GM06990 (cell line): ENCODE measurements around the gene SLC2A10.

Experiments used
- DNase-seq: peaks from one replicate; pipeline ENCODE4 v3.0.0-alpha.2; 2011; ENCODE audit not compliant: insufficient read length; ENCODE audit errors: extremely low read depth
- H3K27me3 ChIP-seq: replicated peaks from 2 replicates; pipeline ENCODE4 v1.6.0; 2011; ENCODE audit warnings: low read length; ENCODE audit not compliant: control insufficient read depth, insufficient read depth
- H3K36me3 ChIP-seq: 2 replicates; pipeline ENCODE4 v1.5.1; 2011; ENCODE audit warnings: low read length; ENCODE audit not compliant: control insufficient read depth, insufficient read depth
- H3K4me3 ChIP-seq: replicated peaks from 2 replicates; pipeline ENCODE4 v1.5.1; 2011; ENCODE audit warnings: low read depth, mild to moderate bottlenecking, control low read depth, low read length
- CTCF ChIP-seq: IDR thresholded peaks from 2 replicates; pipeline ENCODE4 v1.5.1; 2011; ENCODE audit warnings: low read length, control low read depth, mild to moderate bottlenecking, inconsistent platforms; ENCODE audit not compliant: insufficient read depth, poor library complexity, severe bottlenecking

Gene SLC2A10

GRCh38 chr20:46779831-46780230, 70.4 kb downstream of the SLC2A10 start:
- DNase-seq = no peak
- no peaks in the 10 kb centered on the region for H3K36me3 ChIP-seq
- H3K27me3 ChIP-seq = no peaks in the 10 kb centered on the region; the same call in 1 of the 2 replicates
- no peak overlapping the region for H3K4me3 ChIP-seq
- no peak for TF ChIP-seq CTCF

- DNase-seq = no peak
- no peak for TF ChIP-seq CTCF
- no peaks in the 10 kb centered on the region for H3K36me3 ChIP-seq
- H3K27me3 ChIP-seq = no peaks in the 10 kb centered on the region; the same call in 1 of the 2 replicates
- no peak overlapping the region for H3K4me3 ChIP-seq
Observed at GRCh38 chr20:46784436-46785127, 75.1 kb downstream of the SLC2A10 start.
